IMR-90 (cell line): ENCODE data around the gene PIK3CG. TPM values are rescaled to one million over a fixed set of nuclear protein-coding genes. Genes with fewer than 3 reads are reported as not detected.

Source experiments
- ATAC-seq: fragments of 200-7000 bp; cut with Tn5 transposase; 2 replicates; pipeline ENCODE4 v1.9.1; 2020; ENCODE audit warnings: low read depth, mild to moderate bottlenecking, moderate library complexity
- BruUV-seq: library from RNA; stranded (reverse); fragments of 400-500 nt; replicated peaks from 2 replicates; lab custom pipeline; 2021; lab: Mats Ljungman, UMichigan
- CTCF ChIA-PET: fragments of 300-600 bp; formaldehyde crosslinking; extraction: SDS; loops from one replicate; lab custom pipeline; 2021; ENCODE audit warnings: antibody characterized with exemption; lab: Yijun Ruan, JAX
- POLR2A ChIA-PET: fragments of 300-600 bp; sonication (Branson Sonifier 250); formaldehyde crosslinking; loops from one replicate; lab custom pipeline; 2022; ENCODE audit warnings: antibody characterized with exemption; ENCODE audit not compliant: unreplicated experiment; lab: Charles Lee
- DNase-seq: peaks from one replicate; pipeline ENCODE4 v3.0.0; 2013
- H2AFZ ChIP-seq: replicated peaks from 2 replicates; pipeline ENCODE3; 2013; ENCODE audit warnings: low read length, mild to moderate bottlenecking; ENCODE audit not compliant: poor library complexity
- H2AK5ac ChIP-seq: 2 replicates; pipeline ENCODE4 v1.6.1; 2013; ENCODE audit warnings: low read depth, low read length, inconsistent platforms
- H2AK9ac ChIP-seq: replicated peaks from 2 replicates; pipeline ENCODE3; 2013; ENCODE audit warnings: mild to moderate bottlenecking, low read depth, low read length, moderate library complexity; ENCODE audit not compliant: poor library complexity
- H2BK120ac ChIP-seq: 2 replicates; pipeline ENCODE4 v1.6.1; 2013; ENCODE audit warnings: low read depth, low read length, inconsistent platforms
- H2BK15ac ChIP-seq: 3 replicates; pipeline ENCODE4 v1.6.1; 2013; ENCODE audit warnings: low read depth, low read length, inconsistent platforms
- H2BK20ac ChIP-seq: 2 replicates; pipeline ENCODE4 v1.6.1; 2013; ENCODE audit warnings: low read depth, mild to moderate bottlenecking, inconsistent platforms, low read length, moderate library complexity
- H2BK5ac ChIP-seq: 2 replicates; pipeline ENCODE4 v1.6.1; 2013; ENCODE audit warnings: mild to moderate bottlenecking, low read depth, low read length, inconsistent platforms; ENCODE audit not compliant: poor library complexity, severe bottlenecking
- H3K14ac ChIP-seq: replicated peaks from 2 replicates; pipeline ENCODE4 v1.6.1; 2013; ENCODE audit warnings: low read depth, low read length, inconsistent platforms
- H3K18ac ChIP-seq: 2 replicates; pipeline ENCODE4 v1.6.1; 2013; ENCODE audit warnings: low read depth, low read length, control low read depth
- H3K23ac ChIP-seq: 2 replicates; pipeline ENCODE4 v1.6.1; 2013; ENCODE audit warnings: low read depth, low read length, inconsistent platforms
- H3K27ac ChIP-seq: 2 replicates; pipeline ENCODE4 v1.5.1; 2013; ENCODE audit warnings: mild to moderate bottlenecking, control low read depth, low read length; ENCODE audit not compliant: insufficient read depth
- H3K27me3 ChIP-seq: 2 replicates; pipeline ENCODE4 v1.6.1; 2013; ENCODE audit warnings: low read length; ENCODE audit not compliant: control insufficient read depth, insufficient read depth
- H3K36me3 ChIP-seq: 2 replicates; pipeline ENCODE4 v1.6.1; 2013; ENCODE audit warnings: low read length, mixed read lengths; ENCODE audit not compliant: control insufficient read depth, insufficient read depth
- H3K4ac ChIP-seq: 2 replicates; pipeline ENCODE4 v1.6.1; 2013; ENCODE audit warnings: low read depth, low read length, inconsistent platforms
- H3K4me1 ChIP-seq: 2 replicates; pipeline ENCODE4 v1.6.1; 2013; ENCODE audit warnings: low read length, mixed read lengths; ENCODE audit not compliant: control insufficient read depth, insufficient read depth
- H3K4me2 ChIP-seq: 2 replicates; pipeline ENCODE4 v1.6.1; 2013; ENCODE audit warnings: low read depth, mild to moderate bottlenecking, control low read depth, low read length, moderate library complexity
- H3K4me3 ChIP-seq: 2 replicates; pipeline ENCODE4 v1.5.1; 2013; ENCODE audit warnings: low read depth, mild to moderate bottlenecking, control low read depth, low read length, moderate library complexity; ENCODE audit not compliant: insufficient read depth
- H3K56ac ChIP-seq: 2 replicates; pipeline ENCODE4 v1.6.1; 2013; ENCODE audit warnings: low read length, inconsistent platforms; ENCODE audit not compliant: insufficient read depth; ENCODE audit errors: extremely low read depth
- H3K79me1 ChIP-seq, 2 experiments: 2 replicates each; pipeline ENCODE4 v1.6.1; 2013; ENCODE audit warnings: low read length in 2 of 2, inconsistent platforms in 1 of 2, low read depth in 1 of 2
- H3K9ac ChIP-seq: 2 replicates; pipeline ENCODE4 v1.6.1; 2013; ENCODE audit warnings: low read depth, low read length, control low read depth
- H3K9me1 ChIP-seq: 2 replicates; pipeline ENCODE4 v1.6.1; 2013; ENCODE audit warnings: low read length, inconsistent platforms; ENCODE audit not compliant: insufficient read depth
- H3K9me3 ChIP-seq: 2 replicates; pipeline ENCODE4 v1.6.1; 2013; ENCODE audit warnings: low read length; ENCODE audit not compliant: control insufficient read depth, insufficient read depth
- H4K20me1 ChIP-seq: 2 replicates; pipeline ENCODE4 v1.6.1; 2013; ENCODE audit warnings: low read length, inconsistent platforms; ENCODE audit not compliant: insufficient read depth
- H4K5ac ChIP-seq: 2 replicates; pipeline ENCODE4 v1.6.1; 2013; ENCODE audit warnings: mild to moderate bottlenecking, low read depth, low read length, control low read depth
- H4K8ac ChIP-seq, 2 experiments: 2 replicates each; pipeline ENCODE4 v1.6.1; 2013; ENCODE audit warnings: low read depth in 2 of 2, low read length in 2 of 2, control low read depth in 1 of 2, inconsistent platforms in 1 of 2
- H4K91ac ChIP-seq: 2 replicates; pipeline ENCODE4 v1.6.1; 2013; ENCODE audit warnings: low read depth, low read length, inconsistent platforms; ENCODE audit not compliant: insufficient read depth
- CEBPB ChIP-seq: IDR thresholded peaks from 2 replicates; pipeline ENCODE4 v1.6.1; 2012; ENCODE audit warnings: low read depth, low read length, improper control_type of control experiment
- CTCF ChIP-seq: conservative IDR thresholded peaks from 2 replicates; pipeline ENCODE4 v1.5.1; 2012; ENCODE audit warnings: mild to moderate bottlenecking, low read depth, low read length, improper control_type of control experiment
- MAZ ChIP-seq: IDR thresholded peaks from 2 replicates; pipeline ENCODE4 v1.6.1; 2012; ENCODE audit warnings: low read depth, mild to moderate bottlenecking, low read length, improper control_type of control experiment, moderate library complexity, borderline replicate concordance
- POLR2A ChIP-seq: IDR thresholded peaks from 2 replicates; pipeline ENCODE4 v1.6.1; 2012; ENCODE audit warnings: mild to moderate bottlenecking, low read depth, low read length
- RCOR1 ChIP-seq: IDR thresholded peaks from 2 replicates; pipeline ENCODE4 v1.6.1; 2012; ENCODE audit warnings: mild to moderate bottlenecking, low read length, improper control_type of control experiment; ENCODE audit not compliant: insufficient replicate concordance
- WGBS, 2 experiments: methylation state at CpG; one replicate each; pipeline versions ENCODE4 v1.1.5 to v1.1.7; 2013; ENCODE audit warnings: missing lambda C conversion rate in 2 of 2; ENCODE audit not compliant: insufficient read length in 1 of 2; ENCODE audit errors: extremely low coverage in 2 of 2; 5-methylcytosine and 5-hydroxymethylcytosine counted together
- dilution Hi-C: fragments of 300-500 bp; cut with HindIII; formaldehyde crosslinking; loops from one replicate; pipeline ENCODE4 v1.14.3; 2018; ENCODE audit warnings: low sequenced_read_pairs; ENCODE audit not compliant: unreplicated experiment
- in situ Hi-C: fragments of 300-500 bp; cut with MboI; formaldehyde crosslinking; loops from 3 replicates; pipeline ENCODE4 v1.14.3; 2019; ENCODE audit warnings: low sequenced_read_pairs, inconsistent platforms, mixed read lengths
- intact Hi-C: fragments of 100-400 bp; cut with micrococcal nuclease; formaldehyde crosslinking; loops from 2 replicates; pipeline ENCODE4 v1.10.0; 2022
- polyA plus RNA-seq, 3 experiments: library from polyadenylated mRNA; depleted of rRNA; stranded (reverse); fragments of >200 nt; gene quantifications; 2 replicates each; pipeline ENCODE4 v1.2.3, GENCODE V29; 2012; ENCODE audit warnings: low replicate concordance in 1 of 3
- total RNA-seq: library from RNA; depleted of rRNA; stranded (reverse); fragments of >200 nt; gene quantifications from 2 replicates; pipeline ENCODE4 v1.2.3, GENCODE V29; 2012

Gene PIK3CG
- total and polyA plus RNA-seq, 2 of the 4 experiments (the other 2 are of a cell fraction): under 0.01 TPM; not detected in 1

- dilution Hi-C loops (no loop called here), intact Hi-C loops (no loop called here), in situ Hi-C loops (no loop called here)
- POLR2A ChIA-PET: interaction anchor here (0.6 kb wide), 1 partner anchor 113 kb away, joined by 3 read pairs; no protein-coding TSS in a partner anchor
- TF ChIP-seq CTCF (no peak), CEBPB (no peak), MAZ (no peak), POLR2A (no peak), RCOR1 (no peak)
- H3K4me2 ChIP-seq: no peak overlapping the region
- H2AK5ac ChIP-seq: no peak overlapping the region
- H3K4ac ChIP-seq: no peak overlapping the region
- no peaks in the 10 kb centered on the region for H3K27me3 ChIP-seq
- no peak overlapping the region for H2AFZ ChIP-seq
- no peak overlapping the region for H2BK20ac ChIP-seq
- H3K27ac ChIP-seq: no peak overlapping the region
- no peak overlapping the region for H3K4me3 ChIP-seq
- H4K8ac ChIP-seq: no peak overlapping the region
- no peak overlapping the region for H4K5ac ChIP-seq
- H3K18ac ChIP-seq: no peak overlapping the region
- no peak for ATAC-seq
- no peak overlapping the region for H2BK5ac ChIP-seq
- no peak overlapping the region for H2BK120ac ChIP-seq
- CTCF ChIA-PET: no interaction called here
- peaks cover 7% of the 10 kb centered on the region; the same call in 1 of the 2 replicates for H3K4me1 ChIP-seq
- no peak for DNase-seq
- no peaks in the 10 kb centered on the region for H4K20me1 ChIP-seq
- no peak overlapping the region for H3K23ac ChIP-seq
- no peak overlapping the region for H2AK9ac ChIP-seq
- H4K91ac ChIP-seq: no peak overlapping the region
- H3K14ac ChIP-seq: no peak overlapping the region
- no peaks in the 10 kb centered on the region for H3K36me3 ChIP-seq
- H3K9me3 ChIP-seq: no peaks in the 10 kb centered on the region
- WGBS, 2 experiments: 100% methylated on average over 1 of the region's 11 CpGs; no CpG with 5 or more reads in 1 of the 2 experiments
- BruUV-seq: no TSS peak
- no peaks in the 10 kb centered on the region for H3K79me1 ChIP-seq
- H3K56ac ChIP-seq: no peak overlapping the region
- no peaks in the 10 kb centered on the region for H3K9me1 ChIP-seq
- no peak overlapping the region for H2BK15ac ChIP-seq
- H3K9ac ChIP-seq: no peak overlapping the region
Observed at GRCh38 chr7:106844279-106844997, 20.6 kb upstream of the PIK3CG start.
